Measurements from ENCODE around the gene ANKRD63.

ANKRD63 gene

GRCh38 chr15:40279437-40280141 is 3.3 kb downstream of the ANKRD63 start:
- no peak for DNase-seq (ENCODE audit: low read depth)

DNA sequence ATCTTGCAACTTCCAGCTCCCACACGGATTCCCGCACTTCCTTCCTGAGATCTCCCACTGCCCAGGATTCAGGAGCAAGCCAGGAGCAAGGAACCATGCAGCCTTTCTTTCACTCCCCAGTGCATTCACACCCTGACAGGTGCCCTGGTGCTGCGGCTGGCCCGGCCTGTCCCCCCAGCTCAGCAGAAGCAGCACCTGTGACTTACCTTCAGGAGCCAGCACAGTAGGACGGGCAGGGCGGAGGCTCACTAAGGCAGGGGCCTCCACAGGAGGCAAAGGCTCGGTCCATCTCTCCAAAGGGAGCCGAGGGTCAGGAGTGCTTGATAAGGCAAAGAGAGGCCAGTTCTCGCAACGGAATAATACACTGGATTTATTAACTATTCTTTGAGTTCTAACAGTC is 4.8 kb downstream of the ANKRD63 start:
- DNase-seq (ENCODE audit: low read depth) = no peak

DNA sequence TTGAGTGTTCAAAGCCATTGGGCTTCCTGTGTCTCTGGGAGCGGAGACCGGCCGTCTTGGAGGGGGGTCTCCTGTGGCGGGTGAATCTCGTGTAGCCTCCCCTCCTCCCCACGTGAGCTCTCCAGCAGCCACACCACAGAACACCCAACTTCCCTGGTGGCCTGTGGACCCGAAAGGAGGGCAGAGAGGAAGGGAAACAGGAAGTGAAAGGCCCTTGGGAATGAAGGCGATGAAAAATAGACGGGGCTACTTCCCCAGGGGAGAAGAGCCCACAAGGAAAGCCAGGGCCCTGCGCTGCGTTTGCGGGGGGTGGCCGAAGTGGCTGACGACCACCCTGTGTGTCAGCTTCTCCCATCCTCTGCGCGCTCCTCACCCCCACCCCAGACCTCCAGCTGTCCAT is 5.4 kb downstream of the ANKRD63 start:
- no peak for DNase-seq (ENCODE audit: low read depth)

GRCh38 chr15:40276927-40277326 is 5.9 kb downstream of the ANKRD63 start:
- DNase-seq (ENCODE audit: low read depth) = no peak

GRCh38 chr15:40275954-40276353 is 6.9 kb downstream of the ANKRD63 start:
- DNase-seq (ENCODE audit: low read depth) = no peak

- DNase-seq (ENCODE audit: low read depth) = no peak
Measured at GRCh38 chr15:40275523-40275922, 7.3 kb downstream of the ANKRD63 start.

GRCh38 chr15:40274350-40275274 is 8.3 kb downstream of the ANKRD63 start:
- DNase-seq (ENCODE audit: low read depth) = peak; percentile 52

- no peak for DNase-seq (ENCODE audit: low read depth)
Measured at GRCh38 chr15:40273428-40273827, 9.4 kb downstream of the ANKRD63 start.

- no peak for DNase-seq (ENCODE audit: low read depth)
Measured at GRCh38 chr15:40272485-40273056, 10.3 kb downstream of the ANKRD63 start.

- DNase-seq (ENCODE audit: low read depth) = no peak
Measured at GRCh38 chr15:40271685-40272484, 11.0 kb downstream of the ANKRD63 start.

- no peak for DNase-seq (ENCODE audit: low read depth)
Measured at GRCh38 chr15:40270246-40270995, 12.4 kb downstream of the ANKRD63 start.

DNA sequence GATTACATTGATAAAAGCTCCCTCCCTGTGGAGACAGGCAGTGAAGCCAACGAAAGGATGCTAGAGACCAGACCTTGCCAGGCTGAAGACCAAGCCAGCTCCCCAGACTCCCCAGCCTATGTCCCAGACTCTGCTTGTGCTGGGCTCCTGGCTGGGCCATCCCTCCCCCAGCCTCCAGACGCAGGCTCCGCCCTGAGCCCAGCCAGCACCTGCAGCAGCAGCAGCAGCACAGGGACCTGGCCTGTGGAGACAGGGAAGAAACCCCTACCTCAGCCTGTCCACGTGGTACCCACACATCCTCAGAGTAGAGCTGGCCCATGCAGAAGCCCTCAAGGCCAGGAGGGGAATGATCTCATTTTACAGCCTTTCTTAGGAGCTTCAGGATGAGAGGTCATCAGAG is 13.3 kb downstream of the ANKRD63 start:
- no peak for DNase-seq (ENCODE audit: low read depth)

GRCh38 chr15:40267670-40268069 is 15.2 kb downstream of the ANKRD63 start:
- no peak for DNase-seq (ENCODE audit: low read depth)

- peak; percentile 82 for DNase-seq (ENCODE audit: low read depth)
Measured at GRCh38 chr15:40266828-40267304, 16.0 kb downstream of the ANKRD63 start.

DNA sequence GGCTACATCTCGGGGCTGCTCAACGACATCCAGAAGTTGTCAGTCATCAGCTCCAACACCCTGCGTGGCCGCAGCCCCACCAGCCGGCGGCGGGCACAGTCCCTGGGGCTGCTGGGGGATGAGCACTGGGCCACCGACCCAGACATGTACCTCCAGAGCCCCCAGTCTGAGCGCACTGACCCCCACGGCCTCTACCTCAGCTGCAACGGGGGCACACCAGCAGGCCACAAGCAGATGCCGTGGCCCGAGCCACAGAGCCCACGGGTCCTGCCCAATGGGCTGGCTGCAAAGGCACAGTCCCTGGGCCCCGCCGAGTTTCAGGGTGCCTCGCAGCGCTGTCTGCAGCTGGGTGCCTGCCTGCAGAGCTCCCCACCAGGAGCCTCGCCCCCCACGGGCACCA is 17.0 kb downstream of the ANKRD63 start:
- DNase-seq (ENCODE audit: low read depth) = no peak

DNA sequence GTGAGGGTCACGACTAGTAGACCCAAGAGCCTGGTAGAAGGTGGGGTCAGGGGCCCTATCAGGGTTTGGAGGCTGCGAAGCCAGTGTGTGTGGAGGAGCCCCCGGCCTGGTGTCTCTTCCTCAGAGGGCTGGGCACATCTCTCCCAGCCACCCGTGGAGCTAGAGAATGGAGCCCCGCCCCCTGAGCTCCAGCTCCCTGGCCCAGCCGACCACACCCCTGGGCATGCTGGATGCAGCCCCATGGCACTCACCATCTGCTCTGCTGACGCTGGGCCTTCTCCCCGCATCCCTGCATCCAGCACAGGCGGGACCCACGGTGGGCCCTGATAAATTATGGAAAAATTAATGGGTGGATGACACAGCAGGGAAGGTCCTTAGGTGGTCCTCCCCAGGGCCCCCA is 17.5 kb downstream of the ANKRD63 start:
- DNase-seq (ENCODE audit: low read depth) = no peak

- DNase-seq (ENCODE audit: low read depth) = no peak
Measured at GRCh38 chr15:40264321-40265153, 18.3 kb downstream of the ANKRD63 start.

DNA sequence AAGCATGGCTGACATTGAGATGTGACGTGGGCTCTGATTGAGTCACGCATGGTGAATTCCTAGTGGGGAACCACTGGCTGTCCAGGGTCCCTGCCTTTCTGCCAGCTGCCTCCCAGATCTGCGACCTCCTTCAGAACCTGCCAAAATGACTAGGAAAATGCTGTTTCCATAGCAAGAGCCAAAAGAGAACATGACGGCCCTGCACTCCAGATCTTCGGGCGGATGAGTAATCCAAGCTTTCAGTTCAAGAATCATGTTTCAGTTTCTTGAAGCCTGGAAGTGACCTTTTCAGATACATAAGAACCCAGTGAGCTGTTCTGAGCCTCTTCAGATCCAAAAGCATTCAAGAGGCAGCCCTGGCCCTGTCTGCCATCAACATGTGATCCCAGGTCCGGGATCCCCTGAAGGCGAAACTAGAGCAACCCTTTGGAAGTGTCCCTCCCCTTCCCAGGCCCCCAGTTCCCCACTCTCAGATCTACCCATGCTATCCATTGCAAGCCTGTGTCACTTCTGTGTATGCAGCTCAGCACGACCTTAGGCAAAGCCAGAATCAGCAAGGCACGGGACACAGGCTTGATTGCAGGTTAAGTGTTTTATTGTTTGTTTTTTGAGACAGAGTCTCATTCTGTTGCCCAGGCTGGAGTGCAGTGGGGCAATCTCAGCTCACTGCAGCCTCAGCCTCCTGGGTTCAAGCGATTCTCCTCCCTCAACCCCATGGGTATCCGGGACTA is 19.7 kb downstream of the ANKRD63 start:
- no peak for DNase-seq (ENCODE audit: low read depth)

GRCh38 chr15:40259021-40259420 is 23.8 kb downstream of the ANKRD63 start:
- no peak for DNase-seq (ENCODE audit: low read depth)

DNA sequence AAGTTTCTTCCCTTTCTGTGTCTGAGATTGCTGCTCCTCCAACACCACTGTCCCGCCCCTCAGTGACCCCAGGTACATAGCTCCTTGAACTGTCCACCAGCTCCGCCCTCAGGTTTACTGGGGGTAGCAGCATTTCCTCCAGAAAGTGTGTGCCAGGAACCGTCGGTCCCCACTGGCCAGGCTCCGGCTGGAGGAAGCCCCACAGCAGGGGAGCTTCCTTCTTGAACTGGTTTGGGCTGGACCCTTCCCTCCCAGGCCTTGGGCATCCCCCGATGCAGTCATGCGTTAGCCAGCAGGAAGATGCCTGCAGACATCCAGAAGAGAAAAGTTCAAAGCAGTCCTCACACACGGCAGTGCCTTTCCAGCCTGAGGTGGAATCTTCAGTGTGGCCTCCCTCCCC is 24.3 kb downstream of the ANKRD63 start:
- DNase-seq (ENCODE audit: low read depth) = no peak
